ENCODE measurements around the gene ZCWPW1. TPM values are rescaled to one million over a fixed set of nuclear protein-coding genes. Genes with fewer than 3 reads are reported as not detected.

Gene ZCWPW1
- total RNA-seq, 1 donor from 2014 or later, result 5.0 TPM

DNA sequence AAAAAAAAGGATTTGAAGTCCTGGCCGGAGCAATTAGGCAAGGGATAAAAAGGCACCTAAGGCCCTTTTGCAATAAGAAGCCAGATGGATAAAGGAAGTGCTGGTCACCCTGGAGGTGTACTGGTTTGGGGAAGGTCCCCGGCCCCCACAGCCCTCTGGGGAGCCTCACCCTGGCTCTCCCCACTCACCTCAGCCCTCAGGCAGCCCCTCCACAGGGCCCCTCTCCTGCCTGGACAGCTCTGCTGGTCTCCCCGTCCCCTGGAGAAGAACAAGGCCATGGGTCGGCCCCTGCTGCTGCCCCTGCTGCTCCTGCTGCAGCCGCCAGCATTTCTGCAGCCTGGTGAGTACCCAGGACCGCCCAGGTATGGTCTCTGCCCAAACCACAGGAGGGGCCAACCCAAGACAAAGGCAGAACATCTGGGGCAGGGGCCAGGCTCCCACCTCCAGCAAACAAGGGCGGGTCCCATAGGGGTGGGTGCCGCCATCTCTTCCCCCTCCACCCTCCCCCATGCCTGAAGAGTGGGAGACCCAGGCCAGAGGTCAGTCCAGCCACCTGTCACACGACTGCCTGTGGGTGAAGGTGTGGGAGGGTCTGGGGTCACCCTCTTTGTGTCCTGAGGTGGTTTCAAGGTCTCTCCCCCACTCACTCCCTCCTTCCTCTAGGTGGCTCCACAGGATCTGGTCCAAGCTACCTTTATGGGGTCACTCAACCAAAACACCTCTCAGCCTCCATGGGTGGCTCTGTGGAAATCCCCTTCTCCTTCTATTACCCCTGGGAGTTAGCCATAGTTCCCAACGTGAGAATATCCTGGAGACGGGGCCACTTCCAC is 70.3 kb downstream of the ZCWPW1 start, which contains the start of gene PILRB:
Gene PILRB (plus strand): TSS at position 91 of the 830 bp plus-strand sequence. CDS start 186 bp downstream, at position 277.
- Mint-ChIP-seq H3K27ac (ENCODE audit: unreplicated experiment) (no peak within 1 kb of the TSS), H3K4me3 (ENCODE audit: unreplicated experiment) (no peak within 1 kb of the TSS), H3K9me3 (ENCODE audit: unreplicated experiment) (no peaks in the 10 kb centered on the region), H3K36me3 (ENCODE audit: unreplicated experiment) (peaks cover 30% of the 10 kb centered on the region), H3K4me1 (ENCODE audit: unreplicated experiment) (no peaks in the 10 kb centered on the region), H3K27me3 (ENCODE audit: unreplicated experiment) (no peaks in the 10 kb centered on the region)
- DNase-seq (ENCODE audit: extremely low spot score, unreplicated experiment), result no peak
- TF ChIP-seq, protein P1, sequence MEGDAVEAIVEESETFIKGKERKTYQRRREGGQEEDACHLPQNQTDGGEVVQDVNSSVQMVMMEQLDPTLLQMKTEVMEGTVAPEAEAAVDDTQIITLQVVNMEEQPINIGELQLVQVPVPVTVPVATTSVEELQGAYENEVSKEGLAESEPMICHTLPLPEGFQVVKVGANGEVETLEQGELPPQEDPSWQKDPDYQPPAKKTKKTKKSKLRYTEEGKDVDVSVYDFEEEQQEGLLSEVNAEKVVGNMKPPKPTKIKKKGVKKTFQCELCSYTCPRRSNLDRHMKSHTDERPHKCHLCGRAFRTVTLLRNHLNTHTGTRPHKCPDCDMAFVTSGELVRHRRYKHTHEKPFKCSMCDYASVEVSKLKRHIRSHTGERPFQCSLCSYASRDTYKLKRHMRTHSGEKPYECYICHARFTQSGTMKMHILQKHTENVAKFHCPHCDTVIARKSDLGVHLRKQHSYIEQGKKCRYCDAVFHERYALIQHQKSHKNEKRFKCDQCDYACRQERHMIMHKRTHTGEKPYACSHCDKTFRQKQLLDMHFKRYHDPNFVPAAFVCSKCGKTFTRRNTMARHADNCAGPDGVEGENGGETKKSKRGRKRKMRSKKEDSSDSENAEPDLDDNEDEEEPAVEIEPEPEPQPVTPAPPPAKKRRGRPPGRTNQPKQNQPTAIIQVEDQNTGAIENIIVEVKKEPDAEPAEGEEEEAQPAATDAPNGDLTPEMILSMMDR (IDR thresholded peaks at IDR 0.05), result no peak

DNA sequence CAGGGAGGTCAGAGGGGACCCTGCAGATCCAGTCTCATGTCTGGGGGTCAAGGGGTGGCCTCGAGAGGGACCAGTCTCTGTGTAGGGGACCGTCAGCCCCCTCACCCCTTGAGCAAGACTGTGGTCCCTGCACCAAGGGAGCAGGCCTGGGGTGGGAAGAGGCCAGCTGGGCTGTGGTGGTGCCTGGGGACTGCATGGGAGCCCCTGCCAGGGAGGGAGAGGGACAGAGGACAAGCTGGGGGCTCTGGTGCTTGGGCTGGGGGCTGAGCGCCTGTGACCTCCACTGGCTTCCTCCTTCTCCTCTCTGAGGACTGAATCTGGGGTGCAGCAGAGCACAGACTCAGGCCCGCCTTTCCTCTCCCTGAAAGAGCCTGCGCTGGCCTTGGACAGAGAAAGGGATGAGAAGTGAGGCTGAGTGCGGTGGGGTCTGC is 71.4 kb downstream of the ZCWPW1 start:
- Mint-ChIP-seq H3K9me3 (ENCODE audit: unreplicated experiment) (no peaks in the 10 kb centered on the region), H3K27ac (ENCODE audit: unreplicated experiment) (no peak overlapping the region), H3K36me3 (ENCODE audit: unreplicated experiment) (peaks cover 19% of the 10 kb centered on the region), H3K4me3 (ENCODE audit: unreplicated experiment) (no peak overlapping the region), H3K27me3 (ENCODE audit: unreplicated experiment) (no peaks in the 10 kb centered on the region), H3K4me1 (ENCODE audit: unreplicated experiment) (no peaks in the 10 kb centered on the region)
- no peak for DNase-seq (ENCODE audit: extremely low spot score, unreplicated experiment)
- TF ChIP-seq, protein P1 (IDR thresholded peaks at IDR 0.05), result no peak

DNA sequence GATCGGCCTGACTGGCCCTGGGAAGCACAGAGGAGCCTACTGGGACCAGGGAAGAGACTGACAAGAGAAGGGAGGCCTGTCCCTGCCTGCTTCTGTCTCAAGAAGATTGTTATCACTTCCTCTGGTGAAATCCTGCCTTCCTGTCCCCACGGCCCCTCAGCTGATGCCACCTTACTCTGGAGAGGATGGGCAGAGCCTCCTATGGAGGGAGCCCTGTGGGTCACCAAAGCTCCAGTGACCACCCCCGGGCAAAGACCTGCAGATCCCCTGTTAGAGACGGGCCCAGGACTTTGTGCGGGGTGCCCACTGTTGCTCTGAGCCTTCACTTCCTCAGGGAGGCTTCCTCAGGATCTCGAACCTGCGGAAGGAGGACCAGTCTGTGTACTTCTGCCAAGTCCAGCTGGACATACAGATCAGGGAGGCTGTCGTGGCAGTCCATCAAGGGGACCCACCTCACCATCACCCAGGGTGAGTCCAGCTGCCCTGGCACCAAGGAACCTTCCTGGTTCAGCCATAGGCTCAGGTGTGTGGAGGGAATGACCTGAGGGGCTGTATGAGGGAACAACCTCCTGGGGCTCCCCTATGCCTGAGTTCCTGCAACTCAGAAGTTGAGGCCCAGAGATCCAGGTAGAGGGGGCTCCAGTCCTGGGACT is 72.0 kb downstream of the ZCWPW1 start:
- H3K4me1 Mint-ChIP-seq (ENCODE audit: unreplicated experiment), result no peaks in the 10 kb centered on the region
- no peak overlapping the region for H3K4me3 Mint-ChIP-seq (ENCODE audit: unreplicated experiment)
- H3K9me3 Mint-ChIP-seq (ENCODE audit: unreplicated experiment), result no peaks in the 10 kb centered on the region

GRCh38 chr7:100353685-100354330 is 74.7 kb downstream of the ZCWPW1 start:
- H3K27ac Mint-ChIP-seq (ENCODE audit: unreplicated experiment), result no peak overlapping the region
- no peak for DNase-seq (ENCODE audit: extremely low spot score, unreplicated experiment)
- no peaks in the 10 kb centered on the region for H3K27me3 Mint-ChIP-seq (ENCODE audit: unreplicated experiment)
- H3K4me1 Mint-ChIP-seq (ENCODE audit: unreplicated experiment), result no peaks in the 10 kb centered on the region
- TF ChIP-seq, protein P1 (IDR thresholded peaks at IDR 0.05), result no peak
- no peak overlapping the region for H3K4me3 Mint-ChIP-seq (ENCODE audit: unreplicated experiment)
- H3K9me3 Mint-ChIP-seq (ENCODE audit: unreplicated experiment), result no peaks in the 10 kb centered on the region
- peaks cover 16% of the 10 kb centered on the region for H3K36me3 Mint-ChIP-seq (ENCODE audit: unreplicated experiment)

More for the DNA sequence above, 72.0 kb downstream of the ZCWPW1 start:
- no peak for DNase-seq (ENCODE audit: extremely low spot score, unreplicated experiment)
- no peaks in the 10 kb centered on the region for H3K27me3 Mint-ChIP-seq (ENCODE audit: unreplicated experiment)
- peaks cover 16% of the 10 kb centered on the region for H3K36me3 Mint-ChIP-seq (ENCODE audit: unreplicated experiment)
- TF ChIP-seq, protein P1 (IDR thresholded peaks at IDR 0.05), result no peak
- no peak overlapping the region for H3K27ac Mint-ChIP-seq (ENCODE audit: unreplicated experiment)
